SHP77 (cell line): Measurements from ENCODE around the gene TRANK1.
"Not testable (repeated sequence)": the region's sequence is repeated elsewhere in the genome, so short reads cannot be mapped to it uniquely, and the experiment has no call there.

ENCODE experiments used
- DNase-seq, 2 experiments: peaks; one replicate each; lab custom pipeline; 2025; lab: John Stamatoyannopoulos, UW

The TRANK1 gene

DNA sequence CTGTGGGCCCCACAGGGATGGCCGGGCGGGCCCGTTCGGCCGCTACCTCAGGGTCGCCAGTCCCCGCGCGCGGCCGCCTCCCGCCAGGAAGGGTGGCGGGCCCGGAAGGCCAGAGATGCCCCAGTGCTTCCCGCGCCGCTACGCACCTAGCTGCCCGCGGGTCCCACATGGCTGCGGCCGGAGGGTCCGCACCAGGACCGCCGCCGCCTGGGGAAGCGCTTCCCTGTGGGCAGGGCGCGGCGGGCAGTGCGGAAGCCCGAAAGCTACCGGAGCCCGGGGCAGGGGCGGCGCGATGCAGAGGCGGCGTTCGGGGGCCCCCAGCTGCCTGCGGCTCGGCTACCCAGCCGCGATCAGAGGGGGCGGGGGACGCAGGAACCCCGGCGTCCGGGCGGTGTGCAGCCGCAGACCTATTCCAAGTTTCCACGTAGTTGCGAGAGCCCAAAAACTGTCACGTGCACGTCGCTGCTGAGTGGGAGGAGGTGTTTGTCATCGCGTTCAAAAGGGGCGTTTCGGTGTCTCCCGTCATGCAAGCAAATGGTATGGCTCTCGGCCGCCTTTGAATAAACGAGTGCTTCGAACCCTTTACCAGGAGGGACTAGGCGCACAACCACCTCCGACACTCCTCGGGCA is at the start of gene TRANK1:
TRANK1 (minus strand) TSS at position 414 of the 630 bp plus-strand sequence; CDS start at position 169, 245 bp downstream.
- no peak for DNase-seq

DNA sequence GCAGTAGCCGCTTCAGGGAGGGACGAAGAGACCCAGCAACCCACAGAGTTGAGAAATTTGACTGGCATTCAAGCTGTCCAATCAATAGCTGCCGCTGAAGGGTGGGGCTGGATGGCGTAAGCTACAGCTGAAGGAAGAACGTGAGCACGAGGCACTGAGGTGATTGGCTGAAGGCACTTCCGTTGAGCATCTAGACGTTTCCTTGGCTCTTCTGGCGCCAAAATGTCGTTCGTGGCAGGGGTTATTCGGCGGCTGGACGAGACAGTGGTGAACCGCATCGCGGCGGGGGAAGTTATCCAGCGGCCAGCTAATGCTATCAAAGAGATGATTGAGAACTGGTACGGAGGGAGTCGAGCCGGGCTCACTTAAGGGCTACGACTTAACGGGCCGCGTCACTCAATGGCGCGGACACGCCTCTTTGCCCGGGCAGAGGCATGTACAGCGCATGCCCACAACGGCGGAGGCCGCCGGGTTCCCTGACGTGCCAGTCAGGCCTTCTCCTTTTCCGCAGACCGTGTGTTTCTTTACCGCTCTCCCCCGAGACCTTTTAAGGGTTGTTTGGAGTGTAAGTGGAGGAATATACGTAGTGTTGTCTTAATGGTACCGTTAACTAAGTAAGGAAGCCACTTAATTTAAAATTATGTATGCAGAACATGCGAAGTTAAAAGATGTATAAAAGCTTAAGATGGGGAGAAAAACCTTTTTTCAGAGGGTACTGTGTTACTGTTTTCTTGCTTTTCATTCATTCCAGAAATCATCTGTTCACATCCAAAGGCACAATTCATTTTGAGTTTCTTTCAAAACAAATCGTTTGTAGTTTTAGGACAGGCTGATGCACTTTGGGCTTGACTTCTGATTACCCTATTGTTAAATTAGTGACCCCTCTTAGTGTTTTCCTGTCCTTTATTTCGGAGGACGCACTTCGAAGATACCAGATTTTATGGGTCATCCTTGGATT is 48.8 kb upstream of the TRANK1 start, which contains the start of gene MLH1:
MLH1 (plus strand) TSS at position 193 of the 958 bp plus-strand sequence; CDS start at position 223, 30 bp downstream.
- DNase-seq = no peak

DNA sequence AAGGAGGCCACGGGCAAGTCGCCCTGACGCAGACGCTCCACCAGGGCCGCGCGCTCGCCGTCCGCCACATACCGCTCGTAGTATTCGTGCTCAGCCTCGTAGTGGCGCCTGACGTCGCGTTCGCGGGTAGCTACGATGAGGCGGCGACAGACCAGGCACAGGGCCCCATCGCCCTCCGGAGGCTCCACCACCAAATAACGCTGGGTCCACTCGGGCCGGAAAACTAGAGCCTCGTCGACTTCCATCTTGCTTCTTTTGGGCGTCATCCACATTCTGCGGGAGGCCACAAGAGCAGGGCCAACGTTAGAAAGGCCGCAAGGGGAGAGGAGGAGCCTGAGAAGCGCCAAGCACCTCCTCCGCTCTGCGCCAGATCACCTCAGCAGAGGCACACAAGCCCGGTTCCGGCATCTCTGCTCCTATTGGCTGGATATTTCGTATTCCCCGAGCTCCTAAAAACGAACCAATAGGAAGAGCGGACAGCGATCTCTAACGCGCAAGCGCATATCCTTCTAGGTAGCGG is 48.0 kb upstream of the TRANK1 start, which contains the start of gene EPM2AIP1:
EPM2AIP1 (minus strand) TSS at position 326 of the 520 bp plus-strand sequence; CDS start at position 272, 54 bp downstream.
- DNase-seq = no peak

- no peak for DNase-seq
These were observed 47.3 kb upstream of the TRANK1 start for GRCh38 chr3:36991923-36992805.

DNA sequence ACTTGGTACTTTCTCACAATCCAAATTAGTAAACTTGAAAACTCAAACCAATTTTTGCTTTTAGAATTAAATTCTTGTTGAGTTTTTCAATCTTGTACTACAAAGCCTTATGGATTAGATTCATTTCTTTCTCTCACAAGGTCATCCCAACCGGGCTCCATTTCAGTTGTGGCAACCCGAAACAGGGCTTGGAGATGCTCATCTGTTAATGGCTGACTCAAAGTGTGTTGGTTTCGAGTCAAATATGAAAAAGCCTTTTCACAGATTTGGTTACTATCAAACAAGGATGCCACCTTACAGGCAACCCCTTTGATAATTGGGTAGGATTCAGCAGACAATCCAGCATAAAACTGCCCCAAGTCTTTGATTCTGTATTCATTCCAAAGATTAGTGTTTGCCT is 46.3 kb upstream of the TRANK1 start:
- DNase-seq = no peak

DNA sequence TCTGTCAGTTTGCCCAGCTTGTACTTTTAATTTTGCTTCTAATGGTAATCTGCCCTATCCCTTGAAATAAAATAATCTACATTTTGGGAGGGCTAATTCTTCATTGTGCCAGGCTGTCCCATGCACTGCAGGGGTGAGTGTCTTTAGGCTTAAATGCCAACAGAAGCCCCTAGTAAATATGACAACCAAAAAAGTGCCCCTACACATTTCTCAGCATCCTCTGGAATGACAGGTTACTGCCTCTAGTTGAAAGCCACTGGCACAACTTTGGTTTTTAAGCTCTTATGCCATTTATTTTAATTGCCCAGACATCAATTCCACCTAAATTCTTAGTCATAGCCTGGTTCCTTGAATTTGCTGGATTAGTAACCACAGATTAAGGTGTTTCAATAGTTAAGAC is 44.7 kb upstream of the TRANK1 start:
- no peak for DNase-seq

DNA sequence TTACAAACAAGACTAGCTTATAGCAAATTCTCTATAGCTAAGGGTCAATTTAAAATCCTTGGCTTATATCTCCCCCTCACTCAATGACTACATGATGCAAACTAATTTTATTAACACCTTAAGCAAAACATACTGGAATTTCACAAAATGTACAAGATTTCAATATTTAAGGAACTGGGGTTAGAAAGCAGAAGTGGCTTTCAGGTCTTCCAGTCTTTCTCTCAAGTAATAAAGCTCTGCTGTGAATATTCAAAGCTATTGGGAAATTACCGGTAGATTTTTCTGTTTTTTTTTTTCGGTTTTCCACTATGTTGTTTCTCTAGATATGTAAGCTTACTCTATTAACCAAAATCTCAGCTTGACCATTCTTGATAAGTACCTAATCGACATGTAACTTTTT is 44.2 kb upstream of the TRANK1 start:
- no peak for DNase-seq

DNA sequence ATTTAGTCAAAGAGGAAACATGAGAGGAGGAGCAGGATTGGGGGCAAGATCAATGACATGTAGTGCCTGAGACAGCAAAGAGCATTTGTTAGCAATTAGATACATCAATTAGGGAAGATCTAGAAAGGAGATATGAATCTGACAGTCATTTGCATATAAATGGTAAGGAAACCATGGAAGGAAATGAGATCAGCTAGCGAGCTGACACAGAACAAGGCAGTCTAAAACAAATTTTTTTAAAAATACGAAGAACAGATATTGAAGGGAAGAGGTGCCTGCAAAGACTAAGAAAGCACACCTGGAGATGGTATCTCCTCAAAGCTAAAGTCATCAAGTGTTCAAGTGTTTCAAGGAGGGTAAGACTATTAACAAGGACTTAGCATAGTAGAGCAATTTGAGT is 43.5 kb upstream of the TRANK1 start:
- DNase-seq = no peak

- no peak for DNase-seq
These were observed 36.2 kb upstream of the TRANK1 start for GRCh38 chr3:36981006-36981405.

DNA sequence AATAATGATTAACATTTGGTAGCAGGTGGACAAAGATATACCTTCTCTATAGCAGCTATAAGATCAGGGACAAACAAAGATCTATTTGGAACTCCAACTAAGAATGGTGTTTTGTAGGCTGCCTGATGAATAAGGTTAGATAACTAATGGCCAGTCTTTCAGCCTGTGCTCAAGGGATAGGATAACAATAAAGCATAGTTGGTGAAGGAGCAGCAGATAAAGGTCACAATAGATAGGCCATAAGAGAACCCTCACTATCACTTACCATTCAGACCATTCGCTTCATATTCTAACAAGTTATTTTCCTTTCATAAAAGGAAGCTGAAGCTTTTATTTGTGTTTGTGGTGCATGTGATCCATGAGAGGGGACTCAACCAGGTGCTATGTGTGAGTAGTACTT is 28.3 kb upstream of the TRANK1 start:
- no peak for DNase-seq

- DNase-seq = no peak
These were observed 27.3 kb upstream of the TRANK1 start for GRCh38 chr3:36972163-36972562.

- peak; percentile 39 to 65 for DNase-seq
These were observed 24.9 kb upstream of the TRANK1 start for GRCh38 chr3:36969540-36970432.

DNA sequence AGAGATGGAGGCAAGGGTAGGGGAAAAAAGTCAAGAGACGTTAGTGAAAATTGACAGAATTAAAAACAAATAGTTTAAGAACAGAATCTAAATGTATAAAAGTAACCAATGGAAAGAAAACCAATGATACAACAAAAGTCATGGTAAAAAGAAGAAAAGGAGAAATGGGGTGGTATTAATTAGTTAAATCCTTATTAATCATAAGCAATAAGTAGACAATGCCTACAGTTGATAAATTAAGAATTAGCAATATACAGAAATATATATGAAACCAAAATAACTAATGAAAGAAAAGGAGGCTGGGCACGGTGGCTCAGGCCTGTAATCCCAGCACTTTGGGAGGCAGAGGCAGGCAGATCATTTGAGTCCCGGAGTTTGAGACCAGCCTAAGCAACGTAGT is 24.2 kb upstream of the TRANK1 start:
- DNase-seq = no peak

DNA sequence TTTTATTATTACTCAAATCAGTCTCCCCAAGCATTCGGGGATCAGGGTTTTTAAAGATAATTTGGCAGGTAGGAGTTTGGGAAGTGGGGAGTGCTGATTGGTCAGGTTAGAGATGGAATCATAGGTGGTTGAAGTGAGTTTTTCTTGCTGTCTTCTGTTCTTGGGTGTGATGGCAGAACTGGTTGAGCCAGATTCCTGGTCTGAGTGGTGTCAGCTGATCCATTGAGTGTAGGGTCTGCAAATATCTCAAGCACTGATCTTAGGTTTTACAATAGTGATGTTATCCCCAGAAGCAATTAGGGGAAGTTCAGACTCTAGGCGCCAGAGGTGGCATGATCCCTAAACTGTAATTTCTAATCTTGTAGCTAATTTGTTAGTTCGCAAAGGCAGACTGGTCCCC is 20.6 kb upstream of the TRANK1 start:
- DNase-seq = no peak

- no peak for DNase-seq
These were observed 20.0 kb upstream of the TRANK1 start for GRCh38 chr3:36964817-36965216.

GRCh38 chr3:36964331-36964730 is 19.5 kb upstream of the TRANK1 start:
- DNase-seq = no peak

DNA sequence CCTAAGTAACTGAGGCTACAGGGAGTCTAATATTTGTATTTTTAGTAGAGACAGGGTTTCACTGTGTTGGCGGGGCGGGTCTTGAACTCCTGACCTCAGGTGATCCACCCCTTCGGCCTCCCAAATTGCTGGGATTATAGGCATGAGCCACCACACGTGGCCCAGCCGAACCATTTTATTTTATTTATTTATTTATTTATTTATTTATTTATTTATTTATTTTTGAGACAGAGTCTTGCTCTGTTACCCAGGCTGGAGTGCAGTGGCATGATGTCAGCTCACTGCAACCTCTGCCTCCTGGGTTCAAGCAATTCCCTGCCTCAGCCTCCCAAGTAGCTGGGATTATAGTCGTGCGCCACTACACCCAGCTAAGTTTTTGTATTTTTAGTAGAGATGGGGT is 18.2 kb upstream of the TRANK1 start:
- not testable (repeated sequence) for DNase-seq

DNA sequence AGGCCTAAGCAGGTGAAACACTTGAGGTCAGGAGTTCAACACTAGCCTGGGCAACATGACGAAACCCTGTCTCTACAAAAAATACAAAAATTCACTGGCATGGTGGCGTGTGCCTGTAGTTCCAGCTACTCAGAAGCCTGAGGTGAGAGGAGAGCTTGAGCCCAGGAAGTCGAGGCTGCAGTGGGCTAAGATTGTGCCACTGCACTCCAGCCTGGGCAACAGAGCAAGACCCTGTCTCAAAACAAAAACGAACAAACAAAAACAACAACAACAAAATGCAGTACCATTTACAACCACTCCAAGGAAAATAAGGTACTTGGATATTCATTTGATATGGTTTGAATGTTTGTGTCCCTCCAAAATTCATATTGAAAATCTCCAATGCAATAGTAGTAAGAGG is 15.6 kb upstream of the TRANK1 start:
- DNase-seq = no peak

DNA sequence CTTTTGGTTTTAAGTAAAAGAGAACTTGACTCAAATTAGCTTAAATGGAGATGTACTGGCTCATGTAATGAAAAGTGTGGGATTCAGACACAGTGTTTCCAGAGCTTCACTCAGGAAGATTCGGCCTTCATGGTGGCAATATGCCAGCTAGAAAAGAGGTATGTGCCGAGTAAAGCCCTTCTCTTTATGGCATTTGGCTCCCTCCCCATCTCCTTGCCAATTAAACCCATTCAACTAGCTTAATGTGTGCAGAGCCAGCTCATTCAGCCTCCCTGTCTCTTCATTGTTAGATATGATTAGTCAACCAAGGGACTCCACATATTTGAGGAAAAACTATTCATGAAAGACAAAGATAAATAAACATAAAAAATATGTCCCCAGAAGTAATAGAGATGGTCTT is 15.0 kb upstream of the TRANK1 start:
- DNase-seq = peak; percentile 9 to 23

- no peak for DNase-seq
These were observed 13.2 kb upstream of the TRANK1 start for GRCh38 chr3:36957862-36958686.
